PC-9 (cell line): ENCODE results near the gene CDX2. TPM values are rescaled to one million over a fixed set of nuclear protein-coding genes. Genes with fewer than 3 reads are reported as not detected.

ENCODE experiments used
- BruUV-seq: library from RNA; stranded (reverse); fragments of 400-500 nt; replicated peaks from 2 replicates; lab custom pipeline; 2021; lab: Mats Ljungman, UMichigan
- CTCF ChIA-PET: fragments of 300-600 bp; sonication (Branson Sonifier 250); formaldehyde crosslinking; loops from one replicate; lab custom pipeline; 2022; ENCODE audit warnings: antibody characterized with exemption; lab: Charles Lee
- POLR2A ChIA-PET: fragments of 300-600 bp; sonication (Branson Sonifier 250); formaldehyde crosslinking; loops from one replicate; lab custom pipeline; 2022; ENCODE audit warnings: antibody characterized with exemption; ENCODE audit not compliant: unreplicated experiment; lab: Charles Lee
- DNase-seq, 2 experiments: peaks; one replicate each; pipeline versions ENCODE4 v3.0.0 to v3.0.0-alpha.2; 2015 to 2022; ENCODE audit warnings: mixed read lengths in 1 of 2
- H2AFZ ChIP-seq: fragments of 200-600 bp; sonication (generic); 2 replicates; pipeline ENCODE4 v1.8.1; 2017; ENCODE audit warnings: antibody characterized with exemption
- H3F3A ChIP-seq: fragments of 200-600 bp; sonication (generic); 2 replicates; pipeline ENCODE4 v1.8.1; 2017; ENCODE audit warnings: antibody characterized with exemption, mild to moderate bottlenecking, low read depth; ENCODE audit not compliant: insufficient read depth
- H3K27ac ChIP-seq: fragments of 200-600 bp; sonication (generic); 2 replicates; pipeline ENCODE4 v1.6.1; 2016; ENCODE audit warnings: mixed run types
- H3K27me3 ChIP-seq: fragments of 200-600 bp; sonication (generic); 2 replicates; pipeline ENCODE4 v1.6.1; 2016; ENCODE audit warnings: low read depth, mixed run types; ENCODE audit not compliant: insufficient read depth
- H3K36me3 ChIP-seq: fragments of 200-600 bp; sonication (generic); 2 replicates; pipeline ENCODE4 v1.6.1; 2016; ENCODE audit warnings: low read depth, mixed run types
- H3K4me1 ChIP-seq: fragments of 200-600 bp; sonication (generic); replicated peaks from 2 replicates; pipeline ENCODE4 v1.6.1; 2016; ENCODE audit warnings: mixed run types; ENCODE audit not compliant: insufficient read depth
- H3K4me2 ChIP-seq: fragments of 200-600 bp; sonication (generic); 2 replicates; pipeline ENCODE4 v1.6.1; 2017; ENCODE audit warnings: mixed run types
- H3K4me3 ChIP-seq: fragments of 200-600 bp; sonication (generic); 2 replicates; pipeline ENCODE4 v1.6.1; 2016; ENCODE audit warnings: mixed run types
- H3K79me2 ChIP-seq: fragments of 200-600 bp; sonication (generic); 2 replicates; pipeline ENCODE4 v1.6.1; 2017; ENCODE audit warnings: low read depth, mixed run types
- H3K9me2 ChIP-seq: fragments of 200-600 bp; sonication (generic); 2 replicates; pipeline ENCODE4 v1.8.1; 2017; ENCODE audit warnings: mild to moderate bottlenecking; ENCODE audit not compliant: insufficient read depth
- H3K9me3 ChIP-seq: fragments of 200-600 bp; sonication (generic); 2 replicates; pipeline ENCODE4 v1.8.1; 2016; ENCODE audit warnings: low read depth; ENCODE audit not compliant: insufficient read depth
- H4K20me1 ChIP-seq: fragments of 200-600 bp; sonication (generic); 2 replicates; pipeline ENCODE4 v1.8.1; 2017; ENCODE audit not compliant: insufficient read depth
- EZH2 ChIP-seq: fragments of 200-600 bp; sonication (generic); IDR thresholded peaks from 2 replicates; pipeline ENCODE4 v1.8.0; 2017; ENCODE audit warnings: antibody characterized with exemption, low read depth
- intact Hi-C: fragments of 100-400 bp; cut with micrococcal nuclease; formaldehyde crosslinking; loops from one replicate; pipeline ENCODE4 v1.10.0; 2022; ENCODE audit not compliant: unreplicated experiment
- total RNA-seq: library from RNA; stranded (reverse); gene quantifications from 2 replicates; pipeline ENCODE4 v1.2.3, GENCODE V29; 2021
- TF ChIP-seq, protein P1 (sequence below): fragments of 200-600 bp; sonication (generic); conservative IDR thresholded peaks from 2 replicates; pipeline ENCODE4 v1.6.1; 2017; ENCODE audit warnings: mixed run types, antibody characterized with exemption, mild to moderate bottlenecking, moderate library complexity

The CDX2 gene
- total RNA-seq, 1 experiment from 2014 or later: not detected

DNA sequence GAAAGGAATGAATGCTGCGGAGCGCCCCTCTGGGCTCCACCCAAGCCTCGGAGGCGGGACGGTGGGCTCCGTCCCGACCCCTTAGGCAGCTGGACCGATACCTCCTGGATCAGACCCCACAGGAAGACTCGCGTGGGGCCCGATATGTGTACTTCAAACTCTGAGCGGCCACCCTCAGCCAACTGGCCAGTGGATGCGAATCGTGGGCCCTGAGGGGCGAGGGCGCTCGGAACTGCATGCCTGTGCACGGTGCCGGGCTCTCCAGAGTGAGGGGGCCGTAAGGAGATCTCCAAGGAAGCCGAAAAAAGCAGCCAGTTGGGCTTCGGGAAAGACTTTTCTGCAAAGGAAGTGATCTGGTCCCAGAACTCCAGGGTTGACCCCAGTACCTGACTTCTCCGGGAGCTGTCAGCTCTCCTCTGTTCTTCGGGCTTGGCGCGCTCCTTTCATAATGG, 40.7 kb downstream of the CDX2 start:
- H3F3A ChIP-seq: no peaks in the 10 kb centered on the region
- TF ChIP-seq, protein P1, sequence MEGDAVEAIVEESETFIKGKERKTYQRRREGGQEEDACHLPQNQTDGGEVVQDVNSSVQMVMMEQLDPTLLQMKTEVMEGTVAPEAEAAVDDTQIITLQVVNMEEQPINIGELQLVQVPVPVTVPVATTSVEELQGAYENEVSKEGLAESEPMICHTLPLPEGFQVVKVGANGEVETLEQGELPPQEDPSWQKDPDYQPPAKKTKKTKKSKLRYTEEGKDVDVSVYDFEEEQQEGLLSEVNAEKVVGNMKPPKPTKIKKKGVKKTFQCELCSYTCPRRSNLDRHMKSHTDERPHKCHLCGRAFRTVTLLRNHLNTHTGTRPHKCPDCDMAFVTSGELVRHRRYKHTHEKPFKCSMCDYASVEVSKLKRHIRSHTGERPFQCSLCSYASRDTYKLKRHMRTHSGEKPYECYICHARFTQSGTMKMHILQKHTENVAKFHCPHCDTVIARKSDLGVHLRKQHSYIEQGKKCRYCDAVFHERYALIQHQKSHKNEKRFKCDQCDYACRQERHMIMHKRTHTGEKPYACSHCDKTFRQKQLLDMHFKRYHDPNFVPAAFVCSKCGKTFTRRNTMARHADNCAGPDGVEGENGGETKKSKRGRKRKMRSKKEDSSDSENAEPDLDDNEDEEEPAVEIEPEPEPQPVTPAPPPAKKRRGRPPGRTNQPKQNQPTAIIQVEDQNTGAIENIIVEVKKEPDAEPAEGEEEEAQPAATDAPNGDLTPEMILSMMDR: no peak
- TF ChIP-seq EZH2: no peak
- H3K9me3 ChIP-seq: no peaks in the 10 kb centered on the region
- peaks cover 5% of the 10 kb centered on the region for H3K4me1 ChIP-seq
- peaks cover 68% of the 10 kb centered on the region for H3K27me3 ChIP-seq
- CTCF ChIA-PET: no interaction called here
- H3K4me3 ChIP-seq: no peak overlapping the region
- no peaks in the 10 kb centered on the region for H4K20me1 ChIP-seq
- no peak overlapping the region for H3K4me2 ChIP-seq
- no peak overlapping the region for H3K27ac ChIP-seq
- no peak overlapping the region for H2AFZ ChIP-seq
- H3K9me2 ChIP-seq: no peaks in the 10 kb centered on the region
- POLR2A ChIA-PET: no interaction called here
- no peaks in the 10 kb centered on the region for H3K36me3 ChIP-seq
- no peak for DNase-seq
- no TSS peak for BruUV-seq
- intact Hi-C loops: no loop called here
- H3K79me2 ChIP-seq: no peaks in the 10 kb centered on the region

DNA sequence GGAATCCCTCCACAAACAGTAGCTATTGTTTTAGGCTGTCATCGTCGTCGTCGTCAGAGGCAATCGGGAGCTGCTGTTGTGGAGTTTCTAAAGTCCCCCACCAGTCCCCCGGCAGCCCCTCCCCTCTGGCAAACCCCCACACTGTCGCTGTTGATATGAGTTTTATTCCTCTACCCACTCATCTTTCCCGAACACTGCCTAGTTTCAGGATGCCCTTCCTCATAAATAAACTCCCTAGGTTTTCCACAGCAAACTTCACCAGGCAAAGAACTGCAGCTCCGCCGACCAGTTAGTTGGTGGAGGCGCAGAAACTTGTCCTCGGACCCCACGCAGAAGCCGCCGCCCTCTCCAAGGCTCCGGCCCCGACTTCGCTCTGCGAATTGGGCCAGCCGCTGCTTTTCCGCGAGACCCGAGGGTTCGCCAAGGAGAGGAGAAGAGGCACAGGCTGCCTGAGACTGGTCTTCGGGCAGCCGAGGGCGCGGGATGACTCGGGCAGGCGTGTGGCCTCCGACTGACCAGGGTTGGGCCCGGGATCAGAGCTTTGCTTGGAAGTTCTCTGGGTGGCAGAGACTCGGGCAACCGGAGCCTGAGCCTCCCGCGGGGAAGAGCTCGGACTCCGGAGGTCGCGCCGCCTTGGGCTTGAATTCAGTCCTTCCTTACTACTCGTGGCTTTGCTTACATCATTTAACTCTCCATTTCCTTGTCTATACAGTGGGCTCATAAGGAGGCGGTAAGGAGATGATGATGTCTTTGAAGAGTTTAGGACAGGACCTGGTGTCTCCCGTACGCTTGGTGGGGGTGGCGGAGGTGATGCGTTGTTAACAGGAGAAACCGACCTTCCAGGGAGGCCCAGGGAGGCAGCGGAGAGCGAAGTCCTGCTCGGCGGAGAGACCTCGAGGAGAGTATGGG, 41.4 kb downstream of the CDX2 start:
- POLR2A ChIA-PET: no interaction called here
- H2AFZ ChIP-seq: no peak overlapping the region
- CTCF ChIA-PET: no interaction called here
- intact Hi-C loops: no loop called here
- H3K27ac ChIP-seq: no peak overlapping the region
- H3K9me3 ChIP-seq: no peaks in the 10 kb centered on the region
- H3K9me2 ChIP-seq: no peaks in the 10 kb centered on the region
- BruUV-seq: no TSS peak
- H3K79me2 ChIP-seq: no peaks in the 10 kb centered on the region
- H3K27me3 ChIP-seq: peaks cover 75% of the 10 kb centered on the region
- no peaks in the 10 kb centered on the region for H4K20me1 ChIP-seq
- H3K4me3 ChIP-seq: no peak overlapping the region
- H3F3A ChIP-seq: no peaks in the 10 kb centered on the region
- H3K4me1 ChIP-seq: no peaks in the 10 kb centered on the region
- no peaks in the 10 kb centered on the region for H3K36me3 ChIP-seq
- TF ChIP-seq, protein P1: no peak
- no peak for TF ChIP-seq EZH2
- H3K4me2 ChIP-seq: no peak overlapping the region
- DNase-seq: no peak

DNA sequence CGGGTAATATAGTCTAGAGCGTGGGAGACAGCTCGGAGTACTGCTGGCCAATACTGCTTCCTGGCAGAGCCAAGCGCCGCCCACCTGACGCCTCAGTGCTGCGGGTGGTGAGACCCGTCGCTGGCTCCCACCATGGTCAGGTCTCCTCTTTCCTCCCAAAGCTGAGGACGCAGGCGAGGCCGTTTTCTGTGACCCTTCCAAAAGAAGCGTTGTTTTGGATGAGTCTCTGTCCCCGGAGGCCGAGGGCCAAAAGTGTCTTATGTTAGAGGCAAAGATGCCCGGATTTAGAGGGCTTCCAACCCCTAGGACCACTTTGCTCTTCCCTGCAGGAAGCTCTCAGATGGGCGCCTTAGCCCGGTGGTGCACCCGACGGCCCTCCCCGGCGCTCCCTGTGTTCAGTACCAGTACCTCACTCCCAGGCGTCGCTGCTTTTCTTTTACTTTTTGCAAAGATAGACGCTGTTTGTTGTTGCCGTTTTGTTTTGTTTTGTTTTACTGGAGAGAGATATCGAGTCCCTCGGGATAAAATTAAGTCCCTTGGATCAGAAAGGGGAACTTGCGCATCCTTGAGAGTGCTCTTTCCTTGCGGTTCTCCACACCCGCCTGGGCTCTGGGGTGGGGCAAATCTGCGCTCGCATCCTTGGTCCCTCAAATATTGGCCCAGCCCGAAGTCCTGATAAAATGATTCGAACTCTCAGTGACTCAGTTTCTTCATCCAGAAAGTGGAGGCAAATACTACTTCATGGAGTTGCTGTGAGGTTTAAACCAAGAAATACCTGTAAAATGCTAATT, 42.3 kb downstream of the CDX2 start:
- Histone ChIP-seq H3K4me3 (no peak overlapping the region), H3K36me3 (no peaks in the 10 kb centered on the region), H3K79me2 (no peaks in the 10 kb centered on the region), H3K27ac (no peak overlapping the region), H4K20me1 (no peaks in the 10 kb centered on the region), H3K4me2 (no peak overlapping the region), H2AFZ (no peak overlapping the region), H3K9me3 (no peaks in the 10 kb centered on the region), H3K27me3 (peaks cover 81% of the 10 kb centered on the region), H3K4me1 (no peaks in the 10 kb centered on the region), H3F3A (no peaks in the 10 kb centered on the region), H3K9me2 (no peaks in the 10 kb centered on the region)
- BruUV-seq: no TSS peak
- TF ChIP-seq, protein P1: no peak
- TF ChIP-seq EZH2: no peak
- ChIA-PET POLR2A (no interaction called here), CTCF (no interaction called here)
- no peak for DNase-seq
- intact Hi-C loops: no loop called here
